ENCODE measurements around the gene UBE2V1.
A peak's percentile ranks its signal among the peaks of the same experiment; 100 is the strongest.

UBE2V1 gene

DNA sequence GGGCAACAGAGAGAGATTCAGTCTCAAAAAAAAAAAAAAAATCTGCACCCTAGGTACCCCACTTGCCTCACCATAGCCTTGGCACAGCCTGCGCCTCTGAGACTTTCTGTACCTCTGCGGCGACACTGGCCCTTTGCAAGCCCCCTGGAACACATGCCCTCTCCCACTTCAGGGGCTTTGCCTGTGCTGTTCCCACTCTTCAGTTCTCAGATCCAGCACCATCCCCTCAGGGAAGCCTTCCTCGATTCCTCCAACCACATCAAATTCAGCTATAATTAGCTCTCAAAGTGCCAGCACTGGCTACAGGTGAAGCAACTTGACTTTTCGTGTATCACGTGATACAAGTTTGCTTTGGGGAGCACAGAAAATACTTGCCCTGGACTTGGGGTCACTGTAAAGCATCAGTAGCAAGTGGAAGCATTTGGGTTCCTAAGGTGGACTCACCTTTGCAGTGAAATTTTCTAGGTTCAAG is 2.1 kb upstream of the UBE2V1 start:
- TF ChIP-seq, protein P1, sequence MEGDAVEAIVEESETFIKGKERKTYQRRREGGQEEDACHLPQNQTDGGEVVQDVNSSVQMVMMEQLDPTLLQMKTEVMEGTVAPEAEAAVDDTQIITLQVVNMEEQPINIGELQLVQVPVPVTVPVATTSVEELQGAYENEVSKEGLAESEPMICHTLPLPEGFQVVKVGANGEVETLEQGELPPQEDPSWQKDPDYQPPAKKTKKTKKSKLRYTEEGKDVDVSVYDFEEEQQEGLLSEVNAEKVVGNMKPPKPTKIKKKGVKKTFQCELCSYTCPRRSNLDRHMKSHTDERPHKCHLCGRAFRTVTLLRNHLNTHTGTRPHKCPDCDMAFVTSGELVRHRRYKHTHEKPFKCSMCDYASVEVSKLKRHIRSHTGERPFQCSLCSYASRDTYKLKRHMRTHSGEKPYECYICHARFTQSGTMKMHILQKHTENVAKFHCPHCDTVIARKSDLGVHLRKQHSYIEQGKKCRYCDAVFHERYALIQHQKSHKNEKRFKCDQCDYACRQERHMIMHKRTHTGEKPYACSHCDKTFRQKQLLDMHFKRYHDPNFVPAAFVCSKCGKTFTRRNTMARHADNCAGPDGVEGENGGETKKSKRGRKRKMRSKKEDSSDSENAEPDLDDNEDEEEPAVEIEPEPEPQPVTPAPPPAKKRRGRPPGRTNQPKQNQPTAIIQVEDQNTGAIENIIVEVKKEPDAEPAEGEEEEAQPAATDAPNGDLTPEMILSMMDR (IDR thresholded peaks at IDR 0.05; ENCODE audit: control insufficient read depth, insufficient read depth, low read depth, low read length, missing control alignments): no peak
- DNase-seq (ENCODE audit: low read depth): no peak
- H3K4me3 ChIP-seq (ENCODE audit: control insufficient read depth, low read depth, low read length): peak overlapping the region; percentile 39; the same call in 1 of the 2 replicates

DNA sequence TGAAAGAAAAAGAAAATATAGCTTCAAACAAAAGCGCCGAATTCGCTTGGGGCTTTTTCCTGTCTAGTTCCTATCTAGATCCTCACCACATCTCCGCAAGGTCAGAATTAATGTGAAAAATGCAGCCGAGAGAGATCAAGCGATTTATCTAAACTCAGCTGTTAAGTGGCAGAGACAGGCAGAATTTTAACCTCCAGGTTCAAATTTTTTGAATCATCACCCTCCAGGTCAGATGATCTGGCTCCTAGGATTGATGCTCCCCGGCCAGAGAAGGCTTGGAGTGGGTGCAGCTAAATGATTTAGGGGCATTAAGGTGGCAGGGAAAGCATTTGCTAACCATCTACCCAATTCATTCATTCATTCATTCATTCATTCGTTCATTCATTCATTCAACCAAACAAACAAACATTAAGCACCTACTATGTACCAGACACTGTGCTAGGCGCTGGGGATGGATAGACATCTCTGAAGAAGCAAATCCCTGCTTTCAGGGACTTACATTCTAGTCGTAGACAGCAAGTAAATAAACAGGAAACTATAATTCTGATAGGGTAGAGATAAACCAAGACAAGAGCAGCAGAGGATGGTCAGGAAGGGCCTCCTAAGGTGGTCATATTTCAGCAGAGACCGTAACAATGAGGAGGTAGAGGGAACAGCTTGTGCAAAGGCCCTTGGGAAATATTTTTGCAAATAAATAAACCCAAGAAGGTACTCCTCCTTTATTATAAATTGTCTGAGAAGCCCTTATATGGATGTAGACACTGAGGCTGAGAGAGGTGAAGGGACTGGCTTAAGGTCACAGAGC is 672 bp upstream of the UBE2V1 start:
- peak overlapping the region; percentile 63 for H3K4me3 ChIP-seq (ENCODE audit: control insufficient read depth, low read depth, low read length)
- TF ChIP-seq, protein P1 (IDR thresholded peaks at IDR 0.05; ENCODE audit: control insufficient read depth, insufficient read depth, low read depth, low read length, missing control alignments): no peak
- DNase-seq (ENCODE audit: low read depth): no peak

DNA sequence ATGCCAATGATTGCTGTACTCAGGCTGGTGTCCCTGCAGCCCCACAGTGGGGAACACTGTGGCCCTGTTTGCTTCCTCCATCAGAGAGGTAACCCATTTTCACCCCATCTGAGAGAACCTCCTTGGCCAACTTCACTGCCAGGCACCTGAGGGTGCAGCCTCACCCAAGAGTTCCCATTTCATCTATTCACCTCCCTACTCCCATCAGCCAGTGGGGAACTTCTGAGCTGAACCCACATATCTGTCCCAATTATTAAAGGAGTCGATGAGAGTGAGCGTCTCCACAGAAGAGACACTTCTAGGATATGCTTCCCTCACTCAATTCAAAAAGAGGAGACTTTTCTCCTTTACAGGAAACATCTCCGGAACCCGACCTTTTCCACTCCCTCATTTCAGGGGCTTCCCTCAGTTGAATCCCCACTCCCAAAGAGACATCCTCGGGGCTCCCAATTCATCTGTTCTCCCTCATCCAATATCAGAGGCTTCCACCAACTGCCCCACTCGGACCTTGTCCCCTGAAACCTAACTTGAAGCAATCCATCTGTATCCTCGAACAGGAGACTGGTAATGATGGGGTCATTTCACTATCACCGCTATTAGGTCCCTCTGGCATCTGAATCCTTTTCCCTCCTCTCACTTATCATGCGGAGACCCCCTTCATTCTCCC is 988 bp downstream of the UBE2V1 start:
- TF ChIP-seq, protein P1 (IDR thresholded peaks at IDR 0.05; ENCODE audit: control insufficient read depth, insufficient read depth, low read depth, low read length, missing control alignments): no peak
- H3K4me3 ChIP-seq (ENCODE audit: control insufficient read depth, low read depth, low read length): peak overlapping the region; percentile 63
- DNase-seq (ENCODE audit: low read depth): no peak

DNA sequence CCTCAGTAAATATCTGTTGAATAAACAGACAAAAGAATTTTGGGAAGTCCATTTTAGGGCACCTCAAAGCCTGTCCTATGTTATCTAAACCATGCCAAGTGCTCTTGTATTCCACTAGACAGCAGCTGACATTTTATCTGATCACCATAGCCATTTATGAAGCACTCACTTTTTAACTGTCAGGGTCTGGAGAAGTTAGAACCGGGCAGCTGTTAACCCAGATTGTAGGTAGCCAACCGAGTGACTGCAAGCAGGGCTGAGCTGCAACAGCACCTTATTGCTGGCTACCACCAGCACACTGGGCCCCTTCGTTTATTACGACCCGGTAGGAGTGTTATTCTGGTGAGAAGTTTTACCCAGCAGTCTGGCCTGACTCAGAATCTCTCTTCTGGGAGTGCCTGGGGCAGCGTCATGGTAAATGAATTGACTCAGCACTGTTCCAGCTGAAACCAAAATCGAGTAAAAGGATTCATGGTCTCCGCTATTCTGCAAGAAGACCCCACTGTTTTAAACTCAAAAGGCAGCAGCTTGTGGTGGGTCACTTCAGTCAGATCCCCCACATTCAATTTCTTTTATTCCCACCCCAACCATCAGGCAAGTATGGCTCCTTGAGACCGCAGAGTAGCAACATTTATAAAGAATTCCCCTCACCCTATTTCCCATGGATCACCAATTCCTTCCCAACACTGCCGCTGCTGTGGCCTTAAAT is 1.7 kb downstream of the UBE2V1 start:
- DNase-seq (ENCODE audit: low read depth): no peak
- TF ChIP-seq, protein P1 (IDR thresholded peaks at IDR 0.05; ENCODE audit: control insufficient read depth, insufficient read depth, low read depth, low read length, missing control alignments): no peak
- H3K4me3 ChIP-seq (ENCODE audit: control insufficient read depth, low read depth, low read length): peak overlapping the region; percentile 63

DNA sequence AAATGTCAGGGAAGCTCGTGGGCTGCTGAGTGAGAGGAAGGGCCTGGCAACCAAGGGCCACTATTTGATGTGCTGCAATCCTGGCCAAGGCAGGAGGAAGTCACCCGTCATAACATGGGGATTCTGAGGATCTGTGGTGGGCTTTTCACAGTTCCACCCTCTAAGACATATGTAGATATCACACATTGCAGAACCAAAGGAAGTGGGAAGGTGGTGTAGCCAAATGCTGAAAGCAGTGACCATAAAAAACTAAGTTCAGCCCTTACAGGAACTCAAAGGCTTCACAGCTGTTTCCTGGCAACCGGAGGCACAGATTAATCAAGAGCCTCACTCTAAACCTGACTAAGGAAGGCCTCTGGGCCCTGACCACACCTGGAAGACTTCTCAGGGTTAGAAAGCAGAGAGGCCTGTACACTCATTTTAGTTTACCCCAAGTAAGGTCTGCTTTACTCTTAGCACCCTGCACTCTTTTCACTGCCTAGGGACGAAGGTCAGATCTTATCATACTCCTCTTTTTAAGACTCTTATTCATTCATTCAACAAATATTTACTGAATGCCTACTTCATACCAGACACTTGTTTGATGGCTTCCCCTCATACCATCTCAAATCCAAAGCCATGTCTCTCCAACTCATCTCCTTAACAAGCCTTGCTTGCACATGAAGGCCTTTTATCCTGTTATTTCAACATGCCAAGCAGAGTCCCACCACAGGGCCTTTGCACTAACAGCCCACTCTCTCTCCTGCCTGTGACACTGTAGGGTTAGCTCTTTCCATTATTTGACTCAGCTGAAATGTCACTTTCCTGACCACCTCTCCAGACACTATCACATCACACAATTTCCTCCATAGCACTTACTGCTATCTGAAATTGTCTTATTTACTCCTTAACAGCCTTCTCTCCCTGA is 2.6 kb downstream of the UBE2V1 start:
- H3K4me3 ChIP-seq (ENCODE audit: control insufficient read depth, low read depth, low read length): no peak overlapping the region
- TF ChIP-seq, protein P1 (IDR thresholded peaks at IDR 0.05; ENCODE audit: control insufficient read depth, insufficient read depth, low read depth, low read length, missing control alignments): no peak
- no peak for DNase-seq (ENCODE audit: low read depth)
